Neural cell (in vitro differentiated cells): ENCODE results near the gene RSF1. TPM values are rescaled to one million over a fixed set of nuclear protein-coding genes. Genes with fewer than 3 reads are reported as not detected.

Experiments used
- H2AFZ ChIP-seq: fragments of 200-600, 300-800 bp; sonication (generic), shearing (Covaris generic); 2 replicates; pipeline ENCODE4 v1.6.0; 2014; ENCODE audit warnings: low read depth, mild to moderate bottlenecking, antibody characterized with exemption, low read length, moderate library complexity
- H3F3A ChIP-seq: fragments of 200-600 bp; shearing (Covaris generic); 2 replicates; pipeline ENCODE4 v1.6.1; 2016; ENCODE audit warnings: mild to moderate bottlenecking, moderate library complexity, mixed read lengths, antibody characterized with exemption, low read length; ENCODE audit not compliant: insufficient read depth, poor library complexity, severe bottlenecking
- H3K27ac ChIP-seq: fragments of 200-600, 300-800 bp; sonication (generic), shearing (Covaris generic); 2 replicates; pipeline ENCODE4 v1.5.1; 2014; ENCODE audit warnings: mild to moderate bottlenecking, low read length, moderate library complexity
- H3K27me3 ChIP-seq: fragments of 300-800, 200-600 bp; sonication (generic), shearing (Covaris generic); 2 replicates; pipeline ENCODE4 v1.6.0; 2014; ENCODE audit warnings: mild to moderate bottlenecking, low read depth, low read length, moderate library complexity; ENCODE audit not compliant: insufficient read depth
- H3K36me3 ChIP-seq: fragments of 300-800, 200-600 bp; sonication (generic), shearing (Covaris generic); 2 replicates; pipeline ENCODE4 v1.5.1; 2014; ENCODE audit warnings: mild to moderate bottlenecking, antibody characterized with exemption, low read length, moderate library complexity; ENCODE audit not compliant: insufficient read depth
- H3K4me2 ChIP-seq: fragments of 300-800, 200-600 bp; sonication (generic), shearing (Covaris generic); 2 replicates; pipeline ENCODE4 v1.6.0; 2014; ENCODE audit warnings: mild to moderate bottlenecking, low read length
- H3K4me3 ChIP-seq: fragments of 300-800, 200-600 bp; sonication (generic), shearing (Covaris generic); 2 replicates; pipeline ENCODE4 v1.5.1; 2014; ENCODE audit warnings: mild to moderate bottlenecking, low read length, moderate library complexity
- H3K79me2 ChIP-seq: fragments of 200-600 bp; shearing (Covaris generic); replicated peaks from 2 replicates; pipeline ENCODE4 v1.6.0; 2014; ENCODE audit warnings: mild to moderate bottlenecking, low read length, moderate library complexity; ENCODE audit not compliant: insufficient read depth
- H3K9ac ChIP-seq: fragments of 300-800, 200-600 bp; sonication (generic), shearing (Covaris generic); 2 replicates; pipeline ENCODE4 v1.6.1; 2016; ENCODE audit warnings: mild to moderate bottlenecking, low read length, mixed read lengths
- H3K9me2 ChIP-seq: fragments of 200-600 bp; shearing (Covaris generic); 2 replicates; pipeline ENCODE4 v1.6.1; 2016; ENCODE audit warnings: mild to moderate bottlenecking, low read length, mixed read lengths; ENCODE audit not compliant: insufficient read depth
- H3K9me3 ChIP-seq: fragments of 200-600, 300-800 bp; sonication (generic), shearing (Covaris generic); 2 replicates; pipeline ENCODE4 v1.6.1; 2016; ENCODE audit warnings: mild to moderate bottlenecking, mixed run types, low read length, moderate library complexity, mixed read lengths
- H4K20me1 ChIP-seq: fragments of 200-600 bp; shearing (Covaris generic); 2 replicates; pipeline ENCODE4 v1.6.1; 2016; ENCODE audit warnings: mild to moderate bottlenecking, mixed run types; ENCODE audit not compliant: insufficient read depth
- CTCF ChIP-seq: fragments of 450-650 bp; IDR thresholded peaks from 2 replicates; pipeline ENCODE4 v1.5.1; 2014; ENCODE audit warnings: antibody characterized with exemption, mild to moderate bottlenecking, moderate library complexity; ENCODE audit not compliant: poor library complexity, severe bottlenecking
- EP300 ChIP-seq: fragments of 450-650 bp; conservative IDR thresholded peaks from 2 replicates; pipeline ENCODE4 v1.6.1; 2014; ENCODE audit warnings: antibody characterized with exemption, mild to moderate bottlenecking, moderate library complexity; ENCODE audit not compliant: poor library complexity, severe bottlenecking
- EZH2 ChIP-seq: fragments of 200-600, 300-800 bp; shearing (Covaris generic), sonication (generic); IDR thresholded peaks from 2 replicates; pipeline ENCODE4 v1.6.1; 2014; ENCODE audit warnings: antibody characterized with exemption, low read length, borderline replicate concordance, mild to moderate bottlenecking; ENCODE audit not compliant: insufficient read depth, poor library complexity, severe bottlenecking
- MXI1 ChIP-seq: fragments of 450-650 bp; conservative IDR thresholded peaks from 2 replicates; pipeline ENCODE4 v1.6.1; 2014; ENCODE audit warnings: antibody characterized with exemption, mild to moderate bottlenecking; ENCODE audit not compliant: poor library complexity, severe bottlenecking
- POLR2AphosphoS5 ChIP-seq: IDR thresholded peaks from 2 replicates; pipeline ENCODE4 v1.6.1; 2012
- RAD21 ChIP-seq: fragments of 450-650 bp; conservative IDR thresholded peaks from 2 replicates; pipeline ENCODE4 v1.6.1; 2014; ENCODE audit warnings: antibody characterized with exemption, mild to moderate bottlenecking, moderate library complexity
- REST ChIP-seq: IDR thresholded peaks from 2 replicates; pipeline ENCODE4 v1.6.1; 2012; ENCODE audit warnings: borderline replicate concordance
- SMC3 ChIP-seq: fragments of 450-650 bp; conservative IDR thresholded peaks from 2 replicates; pipeline ENCODE4 v1.6.1; 2014; ENCODE audit warnings: antibody characterized with exemption, mild to moderate bottlenecking, moderate library complexity; ENCODE audit not compliant: poor library complexity
- TAF1 ChIP-seq: IDR thresholded peaks from 2 replicates; pipeline ENCODE4 v1.6.1; 2012; ENCODE audit warnings: low read depth
- polyA plus RNA-seq: library from polyadenylated mRNA; depleted of rRNA; stranded (reverse); fragments of >200 nt; gene quantifications from 2 replicates; pipeline ENCODE4 v1.2.3, GENCODE V29; 2014

RSF1 gene
- polyA plus RNA-seq, 1 donor from 2014 or later = 19.1 TPM

GRCh38 chr11:77752516-77752915, 68.0 kb downstream of the RSF1 start:
- no peaks in the 10 kb centered on the region for H3F3A ChIP-seq
- H3K27ac ChIP-seq = no peak overlapping the region
- peaks cover 31% of the 10 kb centered on the region for H3K79me2 ChIP-seq
- H3K9me2 ChIP-seq = no peaks in the 10 kb centered on the region
- H2AFZ ChIP-seq = no peak overlapping the region
- TF ChIP-seq MXI1 = no peak
- no peak for TF ChIP-seq SMC3
- no peak for TF ChIP-seq EP300
- no peak for TF ChIP-seq EZH2
- no peak for TF ChIP-seq POLR2AphosphoS5
- no peak for TF ChIP-seq REST
- no peak for TF ChIP-seq TAF1
- TF ChIP-seq CTCF = no peak
- TF ChIP-seq RAD21 = no peak
- H3K36me3 ChIP-seq = peaks cover 4% of the 10 kb centered on the region
- H3K9ac ChIP-seq = no peak overlapping the region
- no peaks in the 10 kb centered on the region for H3K27me3 ChIP-seq
- no peaks in the 10 kb centered on the region for H4K20me1 ChIP-seq
- H3K4me3 ChIP-seq = no peak overlapping the region
- H3K9me3 ChIP-seq = no peaks in the 10 kb centered on the region
- H3K4me2 ChIP-seq = no peak overlapping the region

GRCh38 chr11:77750394-77751156, 69.9 kb downstream of the RSF1 start:
- Histone ChIP-seq H4K20me1 (no peaks in the 10 kb centered on the region), H3K36me3 (peaks cover 4% of the 10 kb centered on the region), H3K9me2 (no peaks in the 10 kb centered on the region), H3K27ac (no peak overlapping the region), H3K9me3 (no peaks in the 10 kb centered on the region), H3F3A (no peaks in the 10 kb centered on the region), H3K27me3 (no peaks in the 10 kb centered on the region), H3K9ac (no peak overlapping the region), H2AFZ (no peak overlapping the region), H3K4me2 (no peak overlapping the region), H3K4me3 (no peak overlapping the region), H3K79me2 (peaks cover 31% of the 10 kb centered on the region)
- TF ChIP-seq REST (no peak), EP300 (no peak), EZH2 (no peak), MXI1 (no peak), RAD21 (no peak), TAF1 (no peak), SMC3 (no peak)
